Astrocyte of the hippocampus (primary cell): ENCODE results near the gene LPCAT3.
"Not testable (repeated sequence)": the region's sequence is repeated elsewhere in the genome, so short reads cannot be mapped to it uniquely, and the experiment has no call there.

ENCODE experiments used
- DNase-seq: peaks from one replicate; pipeline ENCODE4 v3.0.0; 2011; ENCODE audit warnings: low read depth, low spot score

Gene LPCAT3, protein sequence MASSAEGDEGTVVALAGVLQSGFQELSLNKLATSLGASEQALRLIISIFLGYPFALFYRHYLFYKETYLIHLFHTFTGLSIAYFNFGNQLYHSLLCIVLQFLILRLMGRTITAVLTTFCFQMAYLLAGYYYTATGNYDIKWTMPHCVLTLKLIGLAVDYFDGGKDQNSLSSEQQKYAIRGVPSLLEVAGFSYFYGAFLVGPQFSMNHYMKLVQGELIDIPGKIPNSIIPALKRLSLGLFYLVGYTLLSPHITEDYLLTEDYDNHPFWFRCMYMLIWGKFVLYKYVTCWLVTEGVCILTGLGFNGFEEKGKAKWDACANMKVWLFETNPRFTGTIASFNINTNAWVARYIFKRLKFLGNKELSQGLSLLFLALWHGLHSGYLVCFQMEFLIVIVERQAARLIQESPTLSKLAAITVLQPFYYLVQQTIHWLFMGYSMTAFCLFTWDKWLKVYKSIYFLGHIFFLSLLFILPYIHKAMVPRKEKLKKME

GRCh38 chr12:7018350-7019042, at the start of gene LPCAT3:
TSS of gene LPCAT3 (minus strand) at chr12:7018476. CDS start at chr12:7018424, 52 bp downstream.
- DNase-seq: peak; percentile 99

DNA sequence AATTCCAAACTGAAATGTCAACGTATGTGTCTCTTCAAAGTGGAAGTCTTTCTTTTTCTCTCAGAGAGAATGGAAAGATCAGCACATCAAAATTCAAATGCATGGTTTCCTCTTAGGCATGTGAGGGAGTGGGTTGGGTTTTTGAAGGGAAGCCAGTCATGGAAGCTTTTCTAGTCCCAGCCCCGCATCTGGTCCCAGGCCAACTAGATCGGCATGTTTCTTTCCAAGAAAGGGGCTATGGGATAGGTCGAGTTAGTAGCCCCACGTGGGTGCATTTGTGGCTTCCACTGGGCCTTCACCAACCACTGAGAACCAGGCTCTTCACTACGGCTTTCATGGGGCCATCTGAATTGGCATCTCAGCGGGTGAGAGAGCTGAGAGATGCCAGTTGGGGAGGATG, 48.8 kb upstream of the LPCAT3 start:
- no peak for DNase-seq

DNA sequence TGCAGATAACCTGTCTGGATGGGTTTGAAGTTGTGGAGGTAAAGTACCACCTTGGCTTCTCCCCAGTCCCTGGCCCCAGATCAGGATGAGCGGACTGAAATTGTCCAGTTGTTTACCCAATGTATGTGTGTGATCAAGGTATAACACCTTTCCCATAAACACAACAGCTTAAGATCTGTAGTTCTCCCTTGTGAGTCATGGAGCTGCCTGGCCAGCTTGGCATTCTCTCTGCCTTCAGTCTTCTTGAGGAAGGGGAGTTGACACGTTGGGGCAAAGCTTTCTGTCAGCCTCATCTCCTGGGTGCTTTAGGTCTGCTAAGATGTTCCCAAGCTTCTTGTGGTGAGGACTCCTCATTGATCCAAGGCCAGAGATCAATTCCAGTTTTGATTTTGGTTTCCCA, 48.3 kb upstream of the LPCAT3 start:
- no peak for DNase-seq

GRCh38 chr12:7065073-7065623, 46.9 kb upstream of the LPCAT3 start:
- DNase-seq: no peak

- no peak for DNase-seq
Observed at GRCh38 chr12:7064516-7064915, 46.2 kb upstream of the LPCAT3 start.

GRCh38 chr12:7061596-7061995, 43.3 kb upstream of the LPCAT3 start:
- DNase-seq: no peak

DNA sequence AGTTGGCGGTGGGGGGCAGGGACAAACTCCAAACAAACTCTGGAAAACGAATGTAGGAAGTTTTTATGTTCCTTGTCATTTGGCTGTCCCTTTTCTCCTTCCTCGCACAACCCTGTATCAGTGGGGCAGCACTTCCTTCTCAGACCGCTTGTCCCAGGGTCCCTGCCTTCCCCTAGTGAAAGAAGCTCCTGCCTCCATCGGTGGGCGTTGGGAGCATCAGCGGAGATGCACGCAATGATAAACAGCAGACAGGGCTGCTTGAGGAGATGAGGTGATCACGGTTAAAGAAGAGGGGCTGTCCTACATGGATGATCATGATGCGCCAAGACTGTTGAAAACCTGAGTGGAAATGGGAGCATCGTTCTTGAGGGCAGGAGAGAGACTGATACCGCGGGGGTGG, 42.9 kb upstream of the LPCAT3 start:
- no peak for DNase-seq

GRCh38 chr12:7060353-7060954, 42.2 kb upstream of the LPCAT3 start, which contains the start of gene C1S:
TSS of gene C1S (plus strand) at chr12:7060718. CDS start at chr12:7061913, 1,195 bp downstream.
- peak; percentile 89 for DNase-seq

GRCh38 chr12:7059780-7060179, 41.5 kb upstream of the LPCAT3 start:
- no peak for DNase-seq

DNA sequence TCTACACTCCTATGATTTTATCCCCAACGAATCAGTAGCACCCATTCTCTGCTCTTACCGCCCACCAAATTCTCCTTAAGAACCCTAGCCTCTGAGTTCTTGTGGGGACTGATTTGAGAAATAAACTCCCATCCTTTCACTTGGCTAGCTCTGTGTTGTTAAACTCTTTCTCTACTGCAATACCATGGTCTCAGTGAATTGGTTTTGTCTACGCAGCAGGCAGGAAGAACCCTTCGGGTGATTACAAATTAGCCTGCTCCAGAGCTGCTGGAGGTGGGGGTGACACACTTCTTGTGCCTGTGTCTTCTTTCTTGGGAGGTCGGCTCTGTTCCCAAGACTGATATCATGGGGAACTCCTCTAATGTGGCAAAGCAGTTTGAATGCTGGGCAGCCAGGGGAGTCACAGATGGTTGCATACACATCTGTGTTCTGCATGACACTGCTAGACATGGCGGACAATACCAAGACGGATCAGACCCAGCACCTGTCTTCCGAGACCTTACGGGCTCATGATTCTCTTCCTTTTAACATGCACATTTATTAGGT, 40.6 kb upstream of the LPCAT3 start:
- no peak for DNase-seq

DNA sequence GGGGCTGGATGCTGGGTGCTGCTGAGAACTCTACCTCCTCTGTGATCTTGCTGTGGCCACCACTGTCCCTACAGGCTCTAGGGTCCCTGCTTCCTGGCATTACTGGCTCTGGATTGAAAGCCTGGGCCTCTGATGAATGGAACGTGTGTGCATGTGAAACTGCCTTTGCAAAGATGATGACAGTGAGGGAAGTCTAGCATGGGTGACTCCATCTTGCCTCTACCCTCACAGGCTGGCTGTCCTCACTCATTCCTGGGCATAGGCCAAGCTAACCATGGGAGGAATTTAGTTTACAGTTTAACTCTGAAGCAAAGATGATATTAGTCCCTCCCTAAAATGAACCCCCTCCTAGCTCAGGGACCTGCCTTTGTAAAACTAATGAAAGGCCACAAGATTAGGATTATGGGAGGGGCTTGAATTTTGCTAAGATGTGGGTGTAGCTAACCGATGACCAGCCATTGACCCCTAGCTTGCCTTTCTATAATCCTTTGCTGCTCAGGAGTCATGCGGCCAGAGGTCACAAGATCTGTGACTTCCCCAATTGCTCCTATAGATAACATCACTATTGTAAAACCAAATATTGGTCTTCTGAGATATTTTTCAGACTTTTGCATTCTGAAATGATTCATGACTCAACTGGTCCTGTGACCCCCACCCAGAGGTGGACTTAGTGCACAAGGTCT, 40.0 kb upstream of the LPCAT3 start:
- no peak for DNase-seq

DNA sequence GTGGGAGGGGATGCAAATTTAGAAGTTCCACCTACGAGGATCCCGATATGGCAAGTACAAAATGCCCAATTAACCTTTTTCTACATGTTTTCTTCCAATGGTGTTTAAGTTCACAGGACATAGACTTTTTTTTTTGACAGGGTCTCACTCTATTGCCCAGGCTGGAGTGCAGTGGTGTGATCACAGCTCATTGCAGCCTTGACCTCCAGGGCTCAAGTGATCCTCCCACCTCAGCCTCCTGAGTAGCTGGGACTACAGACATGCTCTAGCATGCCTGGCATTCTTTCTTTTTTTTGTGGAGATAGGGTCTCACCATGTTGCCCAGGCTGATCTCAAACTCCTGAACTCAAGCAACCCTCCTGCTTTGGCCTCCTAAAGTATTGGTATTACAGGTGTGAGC, 37.5 kb upstream of the LPCAT3 start:
- not testable (repeated sequence) for DNase-seq

- no peak for DNase-seq
Observed at GRCh38 chr12:7054925-7055324, 36.6 kb upstream of the LPCAT3 start.

DNA sequence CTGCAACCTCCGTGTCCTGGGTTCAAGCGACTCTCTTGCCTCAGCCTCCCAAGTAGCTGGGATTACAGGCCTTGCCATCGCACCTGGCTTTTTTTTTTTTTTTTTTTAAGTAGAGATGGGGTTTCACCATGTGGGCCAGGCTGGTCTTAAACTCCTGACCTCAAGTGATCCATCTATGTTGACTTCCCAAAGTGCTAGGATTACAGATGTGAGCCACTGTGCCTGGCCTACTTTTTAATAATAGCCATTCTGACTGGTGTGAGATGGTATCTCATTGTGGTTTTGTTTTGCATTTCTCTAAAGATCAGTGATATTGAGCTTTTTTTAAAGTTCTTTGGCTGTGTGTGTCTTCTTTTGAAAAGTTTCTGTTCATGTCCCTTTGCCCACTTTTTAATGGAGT, 31.7 kb upstream of the LPCAT3 start:
- DNase-seq: not testable (repeated sequence)

DNA sequence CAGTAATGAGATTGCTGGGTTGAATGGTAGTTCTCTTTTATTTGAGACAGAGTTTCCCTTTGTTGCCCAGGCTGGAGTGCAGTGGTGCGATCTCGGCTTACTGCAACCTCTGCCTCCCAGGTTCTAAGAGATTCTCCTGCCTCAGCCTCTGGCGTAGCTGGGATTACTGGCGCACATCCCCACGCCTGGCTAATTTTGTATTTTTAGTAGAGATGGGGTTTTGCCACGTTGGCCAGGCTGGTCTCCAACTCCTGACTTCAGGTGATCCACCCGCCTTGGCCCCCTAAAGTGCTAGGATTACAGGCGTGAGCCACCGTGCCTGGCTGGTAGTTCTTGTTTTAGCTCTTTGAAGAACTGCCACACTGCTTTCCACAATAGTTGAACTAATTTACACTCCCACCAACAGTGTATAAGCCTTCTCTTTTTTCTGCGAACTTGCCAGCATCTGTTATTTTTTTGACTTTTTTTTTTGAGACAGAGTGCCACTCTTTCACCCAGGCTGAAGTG, 31.2 kb upstream of the LPCAT3 start:
- not testable (repeated sequence) for DNase-seq

- DNase-seq: no peak
Observed at GRCh38 chr12:7047306-7047705, 29.0 kb upstream of the LPCAT3 start.

DNA sequence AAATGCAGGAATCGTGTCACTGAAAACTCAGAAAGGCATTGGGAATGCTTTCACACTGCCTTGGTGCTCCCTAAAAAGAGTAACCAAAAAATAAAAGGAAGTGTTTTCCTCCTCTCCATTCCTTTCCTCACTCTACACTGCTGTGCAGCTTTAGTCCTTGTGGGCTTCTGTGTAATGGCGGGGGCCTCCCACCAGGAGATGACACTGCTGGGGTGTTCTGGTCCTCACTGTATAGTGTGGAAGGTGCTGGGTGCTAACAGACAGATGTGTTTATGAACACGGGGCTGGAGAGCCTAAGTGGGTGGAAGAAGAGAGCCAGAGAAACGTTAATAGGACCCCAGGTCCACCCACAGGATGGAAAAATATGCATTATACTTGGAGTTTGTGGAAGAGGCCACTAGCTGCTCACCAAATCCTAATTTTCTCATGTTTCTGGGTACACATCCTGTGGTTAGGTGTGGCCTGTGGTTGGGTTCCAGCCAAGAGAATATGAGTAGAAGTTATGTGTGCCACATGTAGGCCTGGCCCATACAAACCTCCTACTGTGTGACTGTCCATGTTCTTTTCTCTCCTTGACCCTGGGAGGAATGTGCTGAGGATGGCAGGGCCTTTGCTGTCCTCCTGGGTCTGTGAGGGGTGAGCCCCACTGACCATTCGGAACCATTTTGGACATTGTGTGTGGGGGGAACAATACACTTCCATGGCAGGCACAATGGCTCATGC, 28.3 kb upstream of the LPCAT3 start:
- DNase-seq: no peak

DNA sequence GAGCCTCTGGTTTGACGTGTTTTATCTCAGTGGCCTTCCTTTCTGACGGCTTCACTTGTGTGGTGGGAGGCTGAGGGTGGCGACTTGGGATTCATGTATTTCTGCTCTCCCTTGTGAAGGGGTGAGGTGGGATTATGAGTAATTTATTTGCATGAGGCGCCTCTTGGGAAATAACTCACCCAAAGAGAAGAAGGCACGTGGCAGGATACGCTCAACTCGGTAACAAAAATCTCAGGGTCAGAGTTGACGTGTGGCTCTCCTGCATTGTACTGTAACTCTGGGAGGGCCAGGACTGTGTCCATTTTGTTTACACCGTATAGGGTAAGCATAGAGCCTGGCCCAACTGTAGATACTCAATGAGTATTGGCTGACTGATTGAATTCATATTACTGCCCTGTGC, 27.6 kb upstream of the LPCAT3 start:
- no peak for DNase-seq

DNA sequence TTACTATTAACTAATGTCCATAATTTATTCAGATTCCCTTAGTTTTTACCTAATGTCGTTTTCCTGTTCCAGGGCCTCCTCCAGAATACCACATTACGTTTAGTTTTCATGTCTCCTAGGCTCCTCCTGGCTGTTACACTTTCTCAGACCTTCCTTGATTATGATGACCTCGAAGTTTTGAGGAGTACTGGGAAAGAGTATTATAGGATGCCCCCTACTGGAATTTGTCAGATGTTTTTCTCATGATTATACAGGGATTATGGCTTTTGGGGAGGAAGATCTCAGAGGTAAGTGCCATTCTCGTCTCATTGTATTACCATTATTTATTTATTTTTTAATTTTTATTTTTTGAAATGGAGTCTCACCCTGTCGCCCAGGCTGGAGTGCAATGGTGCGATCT, 24.6 kb upstream of the LPCAT3 start:
- DNase-seq: no peak

DNA sequence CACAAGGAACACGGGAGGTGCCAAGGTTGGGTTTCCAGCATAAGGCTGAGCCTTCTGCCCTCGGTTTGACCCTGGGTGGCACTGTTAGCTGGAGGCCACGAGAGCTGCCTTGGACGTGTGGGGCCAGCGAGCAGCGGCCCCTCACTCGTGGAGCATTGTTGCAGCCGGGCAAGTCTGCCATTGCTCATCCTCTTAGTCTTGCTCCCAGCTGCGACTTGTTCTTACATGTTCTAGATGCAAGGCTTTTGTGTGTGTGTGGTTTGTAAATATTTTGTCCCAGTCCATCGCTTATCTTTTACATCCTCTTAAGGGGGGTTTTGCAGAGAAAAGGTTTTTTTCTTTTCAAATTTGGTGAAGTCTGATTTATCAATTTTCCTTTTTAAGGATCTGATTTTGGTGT, 21.1 kb upstream of the LPCAT3 start:
- DNase-seq: no peak
